ENCODE data around the gene PCDHGA9.
A peak's percentile ranks its signal among the peaks of the same experiment; 100 is the strongest.
"Not testable (repeated sequence)": the region's sequence is repeated elsewhere in the genome, so short reads cannot be mapped to it uniquely, and the experiment has no call there.

Gene PCDHGA9

GRCh38 chr5:141414548-141415274 is 12.1 kb downstream of the PCDHGA9 start:
- not testable (repeated sequence) for DNase-seq

GRCh38 chr5:141415275-141415618 is 12.7 kb downstream of the PCDHGA9 start:
- DNase-seq = not testable (repeated sequence)

- peak in 1 of 2 experiments; percentile 32 for DNase-seq
Measured at GRCh38 chr5:141417494-141418172, 15.1 kb downstream of the PCDHGA9 start, which contains the start of gene PCDHGB7. Gene PCDHGB7, plus strand, starts transcription at chr5:141417677. Its CDS starts 183 bp downstream, at chr5:141417860.

- no peak for DNase-seq
Measured at GRCh38 chr5:141419074-141419880, 16.7 kb downstream of the PCDHGA9 start.

GRCh38 chr5:141420855-141421488 is 18.4 kb downstream of the PCDHGA9 start, which contains the start of gene PCDHGA11:
Gene PCDHGA11, plus strand, starts transcription at chr5:141421051. Its CDS starts 177 bp downstream, at chr5:141421228.
- DNase-seq = peak in 1 of 2 experiments; percentile 18

- no peak for DNase-seq
Measured at GRCh38 chr5:141421489-141421855, 18.9 kb downstream of the PCDHGA9 start.

GRCh38 chr5:141422742-141423291 is 20.2 kb downstream of the PCDHGA9 start:
- DNase-seq = no peak

- no peak for DNase-seq
Measured at GRCh38 chr5:141427783-141428426, 25.3 kb downstream of the PCDHGA9 start.

- no peak for DNase-seq
Measured at GRCh38 chr5:141430332-141431113, 27.9 kb downstream of the PCDHGA9 start, which contains the start of gene PCDHGA12. Gene PCDHGA12, plus strand, starts transcription at chr5:141430507. Its CDS starts 253 bp downstream, at chr5:141430760.

GRCh38 chr5:141431286-141431685 is 28.7 kb downstream of the PCDHGA9 start:
- no peak for DNase-seq

GRCh38 chr5:141432308-141432707 is 29.7 kb downstream of the PCDHGA9 start:
- DNase-seq = not testable (repeated sequence)

- not testable (repeated sequence) for DNase-seq
Measured at GRCh38 chr5:141432726-141433125, 30.1 kb downstream of the PCDHGA9 start.

- no peak for DNase-seq
Measured at GRCh38 chr5:141434006-141434405, 31.4 kb downstream of the PCDHGA9 start.

GRCh38 chr5:141437221-141437620 is 34.6 kb downstream of the PCDHGA9 start:
- no peak for DNase-seq

- DNase-seq = no peak
Measured at GRCh38 chr5:141439411-141440141, 37.0 kb downstream of the PCDHGA9 start.

GRCh38 chr5:141440341-141440740 is 37.8 kb downstream of the PCDHGA9 start:
- DNase-seq = no peak

GRCh38 chr5:141441571-141442170 is 39.1 kb downstream of the PCDHGA9 start:
- no peak for DNase-seq
